ENCODE results near the gene PRSS56. TPM values are rescaled to one million over a fixed set of nuclear protein-coding genes. Genes with fewer than 3 reads are reported as not detected.

PRSS56 gene
- total and polyA plus RNA-seq, 2 of the 8 experiments (the other 6 are each of a cell fraction or from before 2014, with no cell fraction given): 0.03 TPM; not detected in 1

- Histone ChIP-seq H4K8ac (ENCODE audit: extremely low read depth, insufficient read depth, low read length) (peak overlapping the region; percentile 11; the same call in 1 of the 2 replicates), H3K4me2 (ENCODE audit: insufficient read depth in 1 of 2, low read depth in 2 of 2, low read length in 2 of 2) (peak overlapping the region; percentile 30 to 36; a peak in 2 of 4 replicates), H3K4me1 (replicated peaks in 1 of 4; ENCODE audit: control insufficient read depth in 3 of 4, insufficient read depth in 4 of 4, low read length in 3 of 4) (peaks cover 0 to 25% (median 17%) of the 10 kb centered on the region in 4 experiments; a peak in 6 of 7 replicates), H2BK15ac (ENCODE audit: low read length) (no peak overlapping the region), H4K91ac (replicated peaks; ENCODE audit: insufficient read length, low read length) (no peak overlapping the region), H2AFZ (ENCODE audit: low read length) (no peak overlapping the region), H2BK5ac (ENCODE audit: low read depth, low read length) (no peak overlapping the region), H3K27me3 (replicated peaks in 1 of 4; ENCODE audit: control insufficient read depth in 3 of 4, extremely low read depth in 1 of 4, insufficient read depth in 3 of 4, low read length in 3 of 4) (peaks cover 15 to 47% (median 42%) of the 10 kb centered on the region in 4 experiments), H2AK5ac (ENCODE audit: low read depth, low read length) (no peak overlapping the region), H3K4ac (replicated peaks; ENCODE audit: insufficient read length, low read depth, low read length) (no peak overlapping the region), H3K79me2 (ENCODE audit: control insufficient read depth in 1 of 2, insufficient read depth in 2 of 2, low read length in 2 of 2) (no peaks in the 10 kb centered on the region), H3K56ac (replicated peaks; ENCODE audit: insufficient read length, low read depth, low read length) (no peak overlapping the region), H2BK20ac (ENCODE audit: low read length) (no peak overlapping the region), H2BK120ac (replicated peaks; ENCODE audit: low read depth, low read length) (no peak overlapping the region), H4K5ac (ENCODE audit: insufficient read length, low read depth, low read length) (no peak overlapping the region), H2BK12ac (ENCODE audit: low read depth, low read length) (no peak overlapping the region), H3K9me3 (ENCODE audit: insufficient read depth in 2 of 2, low read depth in 1 of 2, low read length in 1 of 2) (no peaks in the 10 kb centered on the region), H3K18ac (ENCODE audit: extremely low read depth, low read length) (no peak overlapping the region), H3K27ac (ENCODE audit: low read depth, low read length) (no peak overlapping the region), H4K20me1 (replicated peaks in 1 of 2; ENCODE audit: control insufficient read depth in 1 of 2, insufficient read depth in 2 of 2, low read length in 2 of 2) (peaks cover 0 to 2% of the 10 kb centered on the region in 2 experiments), H3K14ac (ENCODE audit: insufficient read length) (no peak overlapping the region), H3K79me1 (ENCODE audit: low read depth, low read length) (no peaks in the 10 kb centered on the region), H3K4me3 (ENCODE audit: extremely low read depth in 1 of 4, insufficient read depth in 2 of 4, low read depth in 3 of 4, low read length in 4 of 4) (peak overlapping the region in 1 of 4 experiments; percentile 18; a peak in 1 of 8 replicates), H3K23ac (ENCODE audit: insufficient read length) (no peak overlapping the region), H3K36me3 (ENCODE audit: control insufficient read depth in 2 of 4, insufficient read depth in 4 of 4, low read length in 3 of 4) (no peaks in the 10 kb centered on the region), H3K9ac (replicated peaks in 1 of 4; ENCODE audit: extremely low read depth in 1 of 4, low read depth in 3 of 4, low read length in 3 of 4) (no peak overlapping the region), H3K23me2 (ENCODE audit: low read depth, low read length) (peaks cover 12% of the 10 kb centered on the region)
- FAIRE-seq (no peak), DNase-seq (ENCODE audit: low read depth in 1 of 2, low spot score in 2 of 2) (no peak)
- POLR2A ChIA-PET (ENCODE audit: partially characterized antibody): interaction anchor here (1.0 kb wide), 1 partner anchor 17 kb away, joined by 3 read pairs; no protein-coding TSS in a partner anchor
- CTCF ChIA-PET (ENCODE audit: partially characterized antibody): interaction anchor here (0.8 to 10.8 kb wide), 7 partner anchors 12 to 69 kb away, joined by 3 to 176 read pairs (median 3); partner anchors contain the start of genes CHRND and PRSS56
- no peak for TF ChIP-seq SIRT6 (IDR thresholded peaks at IDR 0.05; ENCODE audit: low read length)
- WGBS, 2 experiments (ENCODE audit: extremely low coverage in 1 of 2, insufficient coverage in 1 of 2, insufficient read length in 1 of 2, insufficient replicate concordance in 2 of 2, low coverage in 1 of 2, low lambda C conversion rate in 2 of 2, missing lambda C conversion rate in 1 of 2): 45% methylated on average over 9 of the region's 10 CpGs; no CpG with 5 or more reads in 1 of the 2 experiments
These were observed 14.3 kb upstream of the PRSS56 start for GRCh38 chr2:232505856-232506255.

All from H1 (cell line).